ENCODE measurements around the gene PODN. TPM values are rescaled to one million over a fixed set of nuclear protein-coding genes. Genes with fewer than 3 reads are reported as not detected.

PODN gene
- total RNA-seq, 1 experiment from 2014 or later: 0.17 TPM

- Histone ChIP-seq H2BK20ac (ENCODE audit: low read depth, low read length, poor library complexity, severe bottlenecking) (no peak overlapping the region), H4K20me1 (ENCODE audit: control insufficient read depth, insufficient read depth, insufficient read length) (no peaks in the 10 kb centered on the region), H3K9me3 (ENCODE audit: control insufficient read depth, low read depth, low read length) (no peaks in the 10 kb centered on the region), H3K27me3 (ENCODE audit: insufficient read depth, low read length) (no peaks in the 10 kb centered on the region), H4K5ac (ENCODE audit: insufficient read length, low read depth, low read length) (no peak overlapping the region), H4K91ac (ENCODE audit: insufficient read length, low read depth, low read length) (no peak overlapping the region), H3K56ac (ENCODE audit: insufficient read length, low read depth, low read length) (no peak overlapping the region), H2BK120ac (ENCODE audit: low read depth, low read length, poor library complexity, severe bottlenecking) (no peak overlapping the region), H2BK15ac (ENCODE audit: low read depth, low read length) (no peak overlapping the region), H3K9ac (ENCODE audit: extremely low read depth, insufficient read length, low read length) (no peak overlapping the region), H3K27ac (ENCODE audit: insufficient read length, low read depth, low read length) (no peak overlapping the region), H3K79me2 (ENCODE audit: insufficient read depth, low read length) (no peaks in the 10 kb centered on the region), H2AK5ac (ENCODE audit: insufficient read length, low read length) (no peak overlapping the region), H2BK12ac (ENCODE audit: insufficient read length, low read depth, low read length) (no peak overlapping the region), H2AFZ (ENCODE audit: low read length) (no peak overlapping the region), H3K23ac (ENCODE audit: insufficient read length, low read depth, low read length) (no peak overlapping the region), H3K18ac (ENCODE audit: insufficient read length, low read depth, low read length) (no peak overlapping the region), H3K4me2 (ENCODE audit: insufficient read depth, insufficient read length, low read length) (no peak overlapping the region), H3K23me2 (ENCODE audit: insufficient read length, low read depth, low read length, poor library complexity, severe bottlenecking) (no peaks in the 10 kb centered on the region), H3K4me1 (ENCODE audit: insufficient read depth, low read length) (no peaks in the 10 kb centered on the region; the same call in 1 of the 2 replicates), H4K8ac (replicated peaks; ENCODE audit: insufficient read length, low read depth, low read length) (no peak overlapping the region), H2BK5ac (ENCODE audit: insufficient read length, low read length) (no peak overlapping the region), H3K4ac (ENCODE audit: low read depth, low read length) (no peak overlapping the region; the same call in 1 of the 2 replicates), H3K79me1 (ENCODE audit: insufficient read depth, low read depth, low read length, poor library complexity, severe bottlenecking) (no peaks in the 10 kb centered on the region), H3K14ac (ENCODE audit: insufficient read depth, low read length) (no peak overlapping the region), H3T11ph (ENCODE audit: low read length) (no peak overlapping the region)
- TF ChIP-seq CTCF (conservative IDR thresholded peaks at IDR 0.05): no peak
- Mint-ChIP-seq H3K4me1 (peaks cover 11 to 34% of the 10 kb centered on the region in 2 experiments), H3K27ac (no peak overlapping the region; a peak in 1 of 7 replicates), H3K4me3 (no peak overlapping the region), H3K36me3 (ENCODE audit: insufficient read depth in 1 of 3, low read depth in 3 of 3) (no peaks in the 10 kb centered on the region), H3K9me3 (no peaks in the 10 kb centered on the region; a peak in 1 of 5 replicates), H3K27me3 (ENCODE audit: low read depth) (peaks cover 14% of the 10 kb centered on the region)
- no CpG with 5 or more reads among the region's 10 CpGs for WGBS (ENCODE audit: extremely low coverage, insufficient read length, low lambda C conversion rate)
- no peak for DNase-seq
Observed at GRCh38 chr1:53125623-53126360, 63.8 kb downstream of the PODN start.

Measured in H9 (cell line).